Vagina (tissue), 2 donors: ENCODE measurements around the gene BPTF. TPM values are rescaled to one million over a fixed set of nuclear protein-coding genes. Genes with fewer than 3 reads are reported as not detected.
A peak's percentile ranks its signal among the peaks of the same experiment; 100 is the strongest.
"Not testable (repeated sequence)": the region's sequence is repeated elsewhere in the genome, so short reads cannot be mapped to it uniquely, and the experiment has no call there.

Source experiments
- DNase-seq, 2 donors: peaks; one replicate each; pipeline ENCODE4 v3.0.0-alpha.2; 2017; ENCODE audit errors: extremely low spot score in 2 of 2
- H3K27ac ChIP-seq: fragments of 200-600 bp; sonication (generic); one replicate; pipeline ENCODE4 v1.5.1; 2019
- H3K27me3 ChIP-seq: fragments of 200-600 bp; sonication (generic); one replicate; pipeline ENCODE4 v1.5.1; 2019
- H3K36me3 ChIP-seq, 2 donors: fragments of 200-600 bp; sonication (generic); one replicate each; pipeline ENCODE4 v1.5.1; 2017 to 2019
- H3K4me1 ChIP-seq: fragments of 200-600 bp; sonication (generic); one replicate; pipeline ENCODE4 v1.5.1; 2019
- H3K4me3 ChIP-seq, 2 donors: fragments of 200-600 bp; sonication (generic); 1 replicate in 1 of 2; 2 replicates in 1 of 2; pipeline ENCODE4 v1.5.1; 2016 to 2019
- H3K9me3 ChIP-seq: fragments of 200-600 bp; sonication (generic); one replicate; pipeline ENCODE4 v1.5.1; 2019
- CTCF ChIP-seq, 3 experiments: fragments of 450-650 bp in 2 of 3; fragments of 200-600 bp in 1 of 3; sonication (generic) in 1 of 3; IDR thresholded peaks; one replicate each; pipeline ENCODE4 v1.5.1; 2017 to 2019; ENCODE audit warnings: antibody characterized with exemption in 3 of 3, mild to moderate bottlenecking in 2 of 3, moderate library complexity in 2 of 3
- POLR2A ChIP-seq, 2 donors: fragments of 450-650 bp; IDR thresholded peaks; one replicate each; pipeline ENCODE4 v1.6.1; 2017; ENCODE audit warnings: antibody characterized with exemption in 2 of 2, mild to moderate bottlenecking in 2 of 2, moderate library complexity in 2 of 2
- POLR2AphosphoS5 ChIP-seq, 2 donors: sonication (generic); formaldehyde crosslinking; IDR thresholded peaks; one replicate each; pipeline ENCODE4 v1.9.0; 2017; ENCODE audit warnings: antibody characterized with exemption in 2 of 2, mild to moderate bottlenecking in 2 of 2, low read depth in 1 of 2; ENCODE audit not compliant: insufficient read depth in 1 of 2
- intact Hi-C: fragments of 100-400 bp; cut with DNase I; formaldehyde crosslinking; loops from one replicate; pipeline ENCODE4 v1.15.1; 2023
- total RNA-seq: library from RNA; depleted of rRNA; stranded (reverse); fragments of >200 nt; gene quantifications from one replicate; pipeline ENCODE4 v1.2.3, GENCODE V29; 2016

The BPTF gene
- total RNA-seq, 1 donor from 2014 or later, result 146 TPM

- no peak overlapping the region for H3K4me3 ChIP-seq
- TF ChIP-seq CTCF (IDR thresholded peaks at IDR 0.05) (no peak), POLR2A (IDR thresholded peaks at IDR 0.05) (no peak), POLR2AphosphoS5 (IDR thresholded peaks at IDR 0.05; ENCODE audit: insufficient read depth in 1 of 2, low read depth in 1 of 2) (no peak)
These were observed 59.4 kb downstream of the BPTF start for GRCh38 chr17:67884741-67885140.

GRCh38 chr17:67891481-67892119 lies 66.3 kb downstream of the BPTF start:
- TF ChIP-seq POLR2AphosphoS5 (IDR thresholded peaks at IDR 0.05; ENCODE audit: insufficient read depth in 1 of 2, low read depth in 1 of 2), result no peak
- TF ChIP-seq POLR2A (IDR thresholded peaks at IDR 0.05), result no peak
- no peak for TF ChIP-seq CTCF (IDR thresholded peaks at IDR 0.05)

More at GRCh38 chr17:67884741-67885140, 59.4 kb downstream of the BPTF start:
- Histone ChIP-seq H3K36me3 (peaks cover 0 to 14% of the 10 kb centered on the region in 2 donors), H3K9me3 (no peaks in the 10 kb centered on the region), H3K27ac (no peak overlapping the region), H3K4me1 (no peaks in the 10 kb centered on the region), H3K27me3 (no peaks in the 10 kb centered on the region)
- no peak for DNase-seq
- intact Hi-C loops, result no loop called here

GRCh38 chr17:67902511-67903231 lies 77.4 kb downstream of the BPTF start:
- intact Hi-C loops, result no loop called here
- Histone ChIP-seq H3K27ac (no peak overlapping the region), H3K36me3 (peaks cover 0 to 66% of the 10 kb centered on the region in 2 donors), H3K4me3 (no peak overlapping the region), H3K9me3 (no peaks in the 10 kb centered on the region), H3K4me1 (no peaks in the 10 kb centered on the region), H3K27me3 (no peaks in the 10 kb centered on the region)
- no peak for TF ChIP-seq POLR2AphosphoS5 (IDR thresholded peaks at IDR 0.05; ENCODE audit: insufficient read depth in 1 of 2, low read depth in 1 of 2)
- TF ChIP-seq POLR2A (IDR thresholded peaks at IDR 0.05), result no peak
- TF ChIP-seq CTCF (IDR thresholded peaks at IDR 0.05), result no peak
- no peak for DNase-seq

More at GRCh38 chr17:67891481-67892119, 66.3 kb downstream of the BPTF start:
- intact Hi-C loops, result no loop called here
- no peak for DNase-seq
- H3K4me3 ChIP-seq, result no peak overlapping the region
- peaks cover 0 to 35% of the 10 kb centered on the region in 2 donors for H3K36me3 ChIP-seq
- H3K27me3 ChIP-seq, result no peaks in the 10 kb centered on the region
- H3K4me1 ChIP-seq, result no peaks in the 10 kb centered on the region
- H3K9me3 ChIP-seq, result no peaks in the 10 kb centered on the region
- H3K27ac ChIP-seq, result peak overlapping the region; percentile 4

- H3K27me3 ChIP-seq, H3K4me3 ChIP-seq, H3K27ac ChIP-seq, H3K9me3 ChIP-seq, H3K4me1 ChIP-seq, intact Hi-C loops, DNase-seq: not testable (repeated sequence)
- H3K36me3 ChIP-seq, result peaks cover 0 to 69% of the 10 kb centered on the region in 2 donors
These were observed 80.0 kb downstream of the BPTF start for GRCh38 chr17:67905298-67905697.

DNA sequence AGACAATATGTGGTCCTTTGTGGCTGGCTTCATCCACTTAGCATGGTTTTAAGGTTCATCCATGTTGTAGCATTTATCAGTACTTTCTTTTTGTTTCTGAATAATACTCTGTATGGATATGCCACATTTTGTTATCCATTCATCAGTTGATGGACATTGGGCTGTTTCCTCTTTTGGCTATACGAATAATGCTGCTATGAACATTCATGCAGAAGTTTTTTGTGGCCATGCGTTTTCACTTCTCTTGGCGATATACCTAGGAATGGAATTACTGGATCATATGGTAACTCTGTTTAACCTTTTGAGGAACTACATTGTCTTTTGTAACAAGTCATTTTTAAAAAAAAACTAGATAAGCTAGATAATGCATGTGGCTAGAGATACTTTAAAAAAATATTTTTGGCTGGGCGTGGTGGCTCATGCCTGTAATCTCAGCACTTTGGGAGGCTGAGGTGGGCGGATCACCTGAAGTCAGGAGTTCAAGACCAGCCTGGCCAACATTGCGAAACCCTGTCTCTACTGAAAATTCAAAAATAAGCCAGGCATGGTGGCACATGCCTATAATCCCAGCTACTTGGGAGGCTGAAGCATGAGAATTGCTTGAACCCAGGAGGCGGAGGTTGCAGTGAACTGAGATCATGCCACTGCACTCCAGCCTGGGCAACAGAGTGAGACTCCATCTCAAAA lies 85.0 kb downstream of the BPTF start:
- intact Hi-C loops, H3K9me3 ChIP-seq, DNase-seq, H3K27ac ChIP-seq, H3K4me1 ChIP-seq, H3K27me3 ChIP-seq, H3K4me3 ChIP-seq: not testable (repeated sequence)
- H3K36me3 ChIP-seq, result peaks cover 0 to 76% of the 10 kb centered on the region in 2 donors
